ENCODE results near the gene FAM187B.
"Not testable (repeated sequence)": the region's sequence is repeated elsewhere in the genome, so short reads cannot be mapped to it uniquely, and the experiment has no call there.

The FAM187B gene

DNA sequence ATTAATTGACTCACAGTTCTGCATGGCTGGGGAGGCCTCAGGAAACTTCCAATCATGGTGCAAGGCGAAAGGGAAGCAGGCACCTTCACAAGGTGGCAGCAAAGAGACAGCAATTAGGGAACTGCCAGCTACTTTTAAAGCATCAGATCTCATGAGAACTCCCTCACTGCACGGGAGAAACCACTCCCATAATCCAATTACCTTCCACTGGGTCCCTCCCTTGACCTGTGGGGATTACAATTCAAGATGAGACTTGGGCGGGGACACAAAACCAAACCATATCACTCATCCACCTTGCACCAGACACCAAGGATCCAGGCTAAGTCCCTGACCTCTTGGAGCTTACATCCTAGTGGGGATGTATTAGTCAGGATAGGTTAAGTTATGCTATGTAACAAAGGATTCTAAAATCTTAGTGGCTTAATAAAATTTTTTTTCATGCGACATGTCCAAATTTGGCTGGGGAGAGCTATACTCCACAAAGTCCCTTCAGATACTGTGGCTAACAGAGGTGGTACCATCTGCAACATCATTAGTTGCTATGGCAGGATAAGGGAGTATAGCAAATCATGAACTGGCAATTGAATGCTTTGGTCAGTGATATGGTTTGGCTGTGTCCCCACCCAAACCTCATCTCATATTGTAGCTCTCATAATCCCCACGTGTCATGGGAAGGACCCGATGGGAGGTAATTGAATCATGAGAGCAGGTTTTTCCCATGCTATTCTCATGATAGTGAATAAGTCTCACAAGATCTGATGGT lies 8.3 kb upstream of the FAM187B start:
- DNase-seq (ENCODE audit: low spot score), result peak; percentile 47

DNA sequence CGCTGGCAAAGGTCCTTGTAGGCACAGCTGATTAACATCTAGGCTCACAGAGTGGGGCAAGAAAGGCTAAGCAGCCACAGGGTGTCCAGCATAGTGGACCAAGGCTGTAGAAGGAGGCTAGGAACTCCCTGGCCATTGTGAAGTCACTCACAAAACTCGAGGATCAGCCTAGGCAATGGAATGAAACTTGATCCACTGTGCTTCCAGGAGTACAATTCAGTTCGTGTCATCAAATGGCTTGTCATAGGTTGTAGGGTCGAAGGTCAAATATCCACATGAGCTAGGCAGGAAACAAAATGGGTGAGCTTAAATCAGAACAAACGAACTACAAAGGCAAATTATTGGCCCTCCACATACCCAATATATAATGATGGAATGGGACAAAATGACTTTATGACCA lies 4.4 kb upstream of the FAM187B start:
- DNase-seq (ENCODE audit: low spot score), result no peak

DNA sequence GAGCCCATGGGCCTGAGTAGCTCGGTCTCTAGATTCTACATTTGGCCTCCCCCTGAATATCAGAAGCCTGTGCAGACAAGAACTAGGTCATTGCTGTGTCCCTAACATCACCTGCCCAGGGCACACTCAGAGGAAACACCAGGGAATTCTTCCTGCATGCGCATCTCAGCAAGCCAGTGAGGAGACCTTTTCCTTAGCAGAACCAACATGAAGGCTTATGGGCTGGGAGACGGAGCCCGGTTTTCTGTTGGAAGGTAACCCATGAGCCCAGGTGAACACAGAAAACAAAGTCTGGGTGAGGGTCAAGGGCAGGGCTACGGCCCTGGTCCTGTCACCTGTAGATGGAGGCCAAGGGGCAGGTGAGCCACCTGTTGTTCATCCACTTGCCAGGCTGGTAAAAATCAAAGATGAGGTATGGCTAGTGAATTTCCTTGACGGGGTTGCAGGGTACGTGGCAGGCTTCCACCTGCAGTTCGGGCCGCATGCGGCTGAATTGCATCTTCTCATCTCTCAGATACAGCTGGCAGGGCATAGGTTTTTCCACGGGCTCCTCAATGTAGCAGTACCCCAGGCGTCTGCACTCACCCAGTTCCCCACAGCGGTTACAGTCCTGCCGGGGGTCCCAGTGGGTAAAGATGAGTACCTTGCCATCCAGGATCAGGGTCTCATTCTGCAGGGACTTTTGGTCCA lies 3.6 kb upstream of the FAM187B start:
- no peak for DNase-seq (ENCODE audit: low spot score)

DNA sequence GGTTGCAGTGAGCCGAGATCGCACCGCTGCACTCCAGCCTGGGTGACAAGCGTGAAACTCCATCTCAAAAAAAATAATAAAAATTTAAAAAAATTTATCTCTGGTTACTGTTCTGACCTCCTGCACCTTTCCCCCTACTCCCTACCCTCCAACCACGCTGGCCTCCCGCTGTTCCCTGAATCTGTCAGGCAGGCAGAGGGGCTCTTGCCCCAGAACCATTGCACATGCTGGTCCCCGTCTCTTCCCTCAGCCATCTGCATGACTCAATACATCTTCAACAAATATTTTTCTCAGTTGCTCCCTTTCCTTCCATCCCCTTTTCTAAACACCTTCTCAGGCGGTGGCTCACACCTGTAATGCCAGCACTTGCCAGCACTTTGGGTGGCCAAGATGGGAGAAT lies 1.1 kb upstream of the FAM187B start:
- no peak for DNase-seq (ENCODE audit: low spot score)

DNA sequence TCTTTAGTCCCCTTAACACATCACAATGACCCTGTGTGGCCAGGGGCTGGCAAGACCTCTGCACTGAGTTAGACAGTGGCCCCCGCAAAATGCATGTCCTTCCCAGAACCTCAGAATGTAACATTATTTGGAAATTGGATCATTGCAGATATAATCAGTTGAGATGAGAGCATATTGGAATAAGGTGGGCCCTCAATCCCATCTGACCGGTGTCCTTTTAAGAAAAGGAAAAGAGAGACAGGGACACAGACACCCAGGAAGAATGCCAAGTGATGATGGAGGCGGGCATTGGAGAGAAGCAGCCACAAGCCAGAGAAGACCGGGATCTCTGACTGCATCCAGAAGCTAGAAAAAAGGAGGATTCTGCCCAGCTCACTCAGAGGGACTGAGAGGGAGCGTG lies 1.8 kb downstream of the FAM187B start:
- no peak for DNase-seq (ENCODE audit: low spot score)

DNA sequence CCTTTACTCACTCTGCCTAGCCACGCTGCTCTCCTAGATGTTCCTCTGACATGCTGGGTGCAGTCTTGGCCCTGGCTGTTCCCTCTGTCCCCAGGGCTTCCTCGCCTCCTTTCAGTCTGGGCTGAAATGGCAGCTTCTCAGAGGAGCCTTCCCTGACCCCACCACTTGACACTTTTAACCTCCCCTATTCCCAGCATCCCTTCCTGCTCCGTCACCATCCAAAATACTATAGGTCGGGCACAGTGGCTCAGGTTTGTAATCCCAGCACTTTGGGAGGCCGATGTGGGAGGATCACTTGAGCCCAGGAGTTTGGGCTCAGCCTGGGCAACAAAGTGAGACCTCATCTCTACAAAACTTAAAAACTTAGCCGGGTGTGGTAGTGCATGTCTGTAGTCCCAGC lies 2.6 kb downstream of the FAM187B start:
- DNase-seq (ENCODE audit: low spot score), result no peak

DNA sequence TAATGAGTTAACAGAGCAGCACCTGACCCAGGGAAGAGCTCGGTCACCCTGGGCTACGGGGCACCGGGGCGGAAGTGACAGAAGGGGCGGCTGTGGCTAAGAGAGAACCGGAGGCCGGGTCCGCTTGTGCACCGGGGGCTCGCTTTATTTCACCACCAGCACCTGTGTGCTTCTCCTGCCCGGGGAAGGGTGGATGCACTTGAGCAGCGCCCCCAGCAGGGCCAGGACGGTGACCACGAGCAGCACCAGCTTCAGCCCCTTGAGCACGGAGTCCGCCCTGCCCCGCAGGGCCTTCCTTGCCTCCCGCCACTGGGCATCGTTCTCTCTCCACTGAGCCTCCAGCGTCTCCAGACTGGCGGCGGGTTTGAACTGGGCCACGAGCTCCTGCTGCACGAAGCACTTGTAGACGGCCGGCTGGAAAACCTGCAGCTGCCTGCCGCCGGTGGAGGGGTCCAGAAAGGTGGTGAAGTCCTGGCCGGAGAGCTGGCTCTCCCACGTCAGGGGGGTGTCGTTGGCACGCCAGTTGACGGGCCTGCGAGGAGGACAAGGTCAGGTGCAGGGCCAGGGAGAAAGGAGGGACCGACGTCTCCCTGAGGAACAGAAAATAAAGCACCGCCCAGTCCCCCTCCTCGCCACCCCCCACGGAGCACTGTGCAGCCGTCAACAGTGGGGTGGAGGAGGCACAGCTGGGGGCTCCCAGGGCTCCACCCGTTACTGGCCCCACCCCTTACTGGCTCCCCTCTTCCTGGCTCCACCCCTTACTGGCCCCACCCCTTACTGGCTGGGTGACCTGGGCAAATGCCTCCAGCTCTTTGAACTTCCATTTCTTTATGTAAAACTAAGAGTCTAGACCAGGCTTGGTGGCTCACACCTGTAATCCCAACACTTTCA lies 3.6 kb downstream of the FAM187B start:
- no peak for DNase-seq (ENCODE audit: low spot score)

DNA sequence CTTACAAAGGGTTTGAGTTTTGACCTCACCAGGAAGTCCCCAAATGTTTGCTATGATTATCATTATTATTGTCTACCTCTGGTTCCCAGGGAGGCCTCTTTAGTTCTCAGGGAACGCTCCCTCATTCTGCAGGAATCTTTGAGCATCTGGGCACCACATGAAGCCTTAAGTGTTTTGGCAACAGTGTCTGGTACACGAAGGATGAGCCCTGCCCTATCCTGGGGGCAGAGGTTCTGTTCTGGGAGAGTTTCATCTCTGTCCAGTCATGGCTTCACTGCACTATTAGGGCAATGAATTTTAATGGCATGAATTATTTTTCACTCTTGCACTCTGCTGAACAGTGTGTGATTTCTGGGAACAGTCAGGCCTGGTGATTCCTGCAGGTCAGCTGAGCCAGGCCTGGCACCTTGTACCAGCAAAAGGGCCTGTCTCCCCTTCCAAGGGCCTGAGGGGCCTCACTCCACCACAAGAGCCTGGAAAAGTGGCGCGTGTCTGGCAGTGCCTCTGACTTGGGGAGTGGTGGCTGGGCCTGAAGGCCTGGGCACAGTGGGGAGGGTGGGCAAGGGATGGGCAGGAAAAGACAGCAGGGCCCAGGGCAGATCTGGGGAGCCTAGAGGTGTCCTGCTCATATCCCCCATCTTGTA lies 4.6 kb downstream of the FAM187B start:
- no peak for DNase-seq (ENCODE audit: low spot score)

DNA sequence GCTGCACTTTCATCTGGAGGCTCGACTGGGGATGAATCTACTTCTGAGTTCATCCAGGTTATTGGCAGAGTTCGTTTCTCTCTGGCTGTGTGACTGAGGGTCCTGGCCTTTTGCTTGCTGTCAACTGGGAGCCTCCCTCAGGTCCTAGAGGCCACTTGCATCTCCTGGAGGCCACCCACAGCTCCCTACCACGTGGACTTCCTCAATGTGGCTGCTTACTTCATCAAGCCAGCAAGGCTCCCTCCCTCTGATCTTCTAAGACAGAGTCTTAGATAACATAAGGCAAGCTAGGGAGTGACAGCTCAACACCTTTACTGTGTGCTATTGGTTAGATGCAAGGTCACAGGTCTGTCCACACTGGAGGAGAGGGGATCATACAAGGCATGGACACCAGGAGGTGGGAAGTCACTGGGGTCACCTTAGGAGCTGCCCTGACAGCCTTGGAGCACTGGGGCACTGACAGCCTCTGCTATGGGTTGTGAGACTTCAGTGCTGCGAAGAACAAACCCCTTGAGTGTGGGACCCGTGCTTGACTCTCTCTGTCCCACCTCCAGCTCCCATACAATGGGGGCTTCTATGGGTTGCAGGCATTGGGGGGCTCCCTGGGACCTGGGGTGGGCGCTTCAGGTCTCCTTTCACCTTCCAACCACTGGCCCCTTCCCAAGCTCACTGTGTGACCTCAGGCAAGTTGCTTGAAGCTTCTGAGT lies 5.3 kb downstream of the FAM187B start:
- DNase-seq (ENCODE audit: low spot score), result no peak

DNA sequence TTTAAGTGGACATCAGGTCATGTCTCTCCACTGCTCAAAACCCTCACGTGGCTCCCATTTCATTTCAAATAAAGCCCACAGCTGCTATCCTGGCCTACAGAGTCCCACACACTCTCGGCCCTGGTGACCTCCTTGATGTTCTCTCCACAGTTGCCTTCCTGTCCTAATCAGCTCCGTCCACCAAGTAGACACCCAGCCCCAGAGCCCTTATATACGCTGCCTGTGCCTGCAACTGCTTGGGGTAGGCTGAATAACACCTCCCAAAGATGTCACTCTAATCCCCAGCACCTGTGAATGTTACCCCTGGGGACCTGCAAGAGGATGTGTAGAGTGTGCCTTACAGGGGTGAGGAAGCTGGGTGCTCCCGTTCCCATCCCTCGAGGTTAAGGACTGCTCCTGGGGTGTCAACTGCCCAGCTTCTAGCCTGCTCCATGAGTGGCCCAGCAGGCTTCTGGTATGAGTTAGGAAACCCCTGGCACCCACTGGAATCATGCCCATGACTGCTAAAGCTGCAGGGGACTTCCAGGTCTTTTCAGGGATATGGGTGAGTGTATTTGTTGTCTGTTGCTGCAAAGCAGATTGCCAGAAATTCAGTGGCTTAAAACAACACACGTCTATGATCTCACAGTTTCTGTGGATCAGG lies 6.0 kb downstream of the FAM187B start:
- no peak for DNase-seq (ENCODE audit: low spot score)

DNA sequence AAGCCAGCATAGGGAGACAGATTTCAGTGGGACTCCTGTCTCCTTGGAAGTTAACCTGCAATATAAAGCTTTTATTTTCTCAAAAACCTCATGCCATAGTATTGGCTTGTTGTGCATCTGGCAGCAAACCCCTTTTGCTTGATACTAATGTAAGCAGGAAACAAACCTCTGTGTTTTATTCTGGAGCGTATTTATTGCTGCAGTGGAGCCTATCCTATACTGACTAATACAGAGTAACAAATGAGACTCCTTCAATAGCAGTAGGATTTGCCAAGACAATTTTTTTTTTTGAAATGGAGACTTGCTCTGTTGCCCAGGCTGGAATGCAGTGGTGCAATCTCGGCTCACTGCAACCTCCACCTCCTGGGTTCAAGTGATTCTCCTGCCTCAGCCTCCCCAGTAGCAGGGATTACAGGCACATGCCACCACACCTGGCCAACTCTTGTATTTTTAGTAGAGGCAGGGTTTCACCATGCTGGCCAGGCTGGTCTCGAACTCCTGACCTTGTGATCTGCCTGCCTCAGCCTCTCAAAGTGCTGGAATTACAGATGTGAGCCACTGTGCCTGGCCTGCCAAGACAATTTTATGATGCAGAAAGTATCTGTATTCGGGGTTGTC lies 7.5 kb downstream of the FAM187B start:
- DNase-seq (ENCODE audit: low spot score), result not testable (repeated sequence)

DNA sequence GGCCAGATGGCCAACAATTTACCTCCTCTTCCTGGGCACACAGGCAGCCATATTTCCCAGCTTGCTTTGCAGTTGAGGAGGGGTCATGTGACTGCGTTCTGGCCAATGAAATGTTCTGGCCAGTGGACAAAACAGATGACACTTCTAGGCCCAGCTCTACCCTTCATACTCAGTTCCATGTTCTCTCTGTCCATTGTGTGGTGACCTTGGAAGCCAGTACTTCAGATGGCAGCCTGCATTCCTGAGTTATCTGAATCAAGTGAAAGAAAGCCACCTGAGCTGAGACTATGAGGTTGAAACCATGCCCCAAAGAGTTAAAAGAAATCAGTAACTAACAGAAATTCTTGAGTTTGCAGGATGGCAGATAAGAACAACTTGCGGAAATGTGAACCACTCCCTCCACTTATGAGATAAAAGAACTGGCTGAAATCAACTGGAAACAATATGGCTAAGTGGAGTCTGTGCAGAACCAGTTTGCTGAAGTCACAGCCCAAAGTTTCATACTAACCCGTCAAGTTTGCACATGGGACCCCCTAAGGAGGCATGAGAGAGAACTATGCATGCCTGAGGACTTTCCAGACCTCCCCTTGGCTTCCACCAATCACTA lies 8.1 kb downstream of the FAM187B start:
- no peak for DNase-seq (ENCODE audit: low spot score)

DNA sequence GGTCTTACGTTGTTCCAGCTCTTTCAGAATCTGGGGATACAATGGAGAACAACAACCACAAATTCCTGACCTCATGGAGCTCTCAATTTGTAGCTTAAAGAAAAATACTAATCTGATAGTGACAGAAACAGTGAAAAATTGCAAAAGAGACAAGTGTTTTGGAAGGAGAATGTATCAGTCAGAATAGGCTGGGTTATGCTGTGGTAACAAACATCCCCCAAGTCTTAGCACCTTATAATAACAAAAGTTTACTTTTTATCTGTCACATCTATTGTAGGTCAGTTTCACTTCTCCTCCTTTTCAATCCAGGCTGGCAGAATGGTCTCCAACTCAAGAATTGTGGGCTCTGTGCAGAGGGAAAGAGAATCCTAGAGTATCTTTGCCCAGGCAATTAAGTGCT lies 9.5 kb downstream of the FAM187B start:
- no peak for DNase-seq (ENCODE audit: low spot score)

DNA sequence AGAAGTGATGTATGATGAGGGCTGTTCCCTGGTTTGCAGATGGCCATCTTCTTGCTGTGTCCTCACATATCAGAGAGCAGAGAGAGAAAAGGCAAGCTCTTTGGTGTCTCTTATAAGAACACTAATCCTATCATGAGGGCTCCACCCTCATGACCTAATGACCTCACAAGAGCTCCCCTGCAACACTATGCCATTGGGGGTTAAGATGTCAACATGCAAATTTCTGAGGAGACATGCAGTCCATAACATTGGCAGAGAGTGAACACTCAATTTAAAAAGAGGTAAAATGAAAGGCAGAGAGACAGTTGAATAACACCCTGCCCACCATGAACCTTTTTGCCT lies 10.9 kb downstream of the FAM187B start:
- no peak for DNase-seq (ENCODE audit: low spot score)

DNA sequence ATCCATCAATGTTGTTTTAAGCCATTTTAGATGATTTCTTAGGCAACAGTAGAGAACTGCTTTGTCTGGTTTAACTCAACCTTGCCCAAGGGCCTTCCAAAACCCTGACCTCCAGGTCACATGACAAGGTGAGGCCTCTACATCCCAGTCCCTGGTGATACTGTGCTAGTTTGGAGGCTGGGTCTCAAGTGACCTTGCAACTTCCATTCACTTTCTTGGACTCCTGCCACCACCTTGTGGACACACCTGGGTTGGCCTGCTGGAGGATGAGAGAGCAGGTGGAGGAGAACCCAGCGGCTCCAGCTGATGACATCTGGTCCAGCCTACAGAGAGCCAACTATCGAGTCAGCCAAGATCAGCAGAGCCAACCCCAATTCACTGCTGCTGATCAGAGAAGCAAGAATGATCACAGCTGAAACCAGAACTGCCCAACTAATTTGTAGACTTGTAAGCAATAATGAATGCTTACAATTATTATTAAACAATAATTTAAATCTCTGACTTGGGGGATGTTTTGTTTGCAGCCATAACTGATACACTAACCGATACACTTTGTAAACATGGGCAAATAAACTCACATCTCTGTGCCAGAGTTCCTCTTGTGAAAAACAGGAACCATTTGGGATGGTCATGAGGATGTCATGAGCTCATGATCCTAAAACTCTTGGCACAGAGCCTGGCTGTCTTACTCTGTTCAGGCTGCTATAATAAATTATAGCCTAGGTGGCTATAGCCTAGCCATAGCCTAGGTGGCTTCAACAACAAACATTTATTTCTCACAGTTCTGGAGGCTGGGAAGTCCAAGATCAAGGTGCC lies 11.5 kb downstream of the FAM187B start:
- DNase-seq (ENCODE audit: low spot score), result peak; percentile 60

DNA sequence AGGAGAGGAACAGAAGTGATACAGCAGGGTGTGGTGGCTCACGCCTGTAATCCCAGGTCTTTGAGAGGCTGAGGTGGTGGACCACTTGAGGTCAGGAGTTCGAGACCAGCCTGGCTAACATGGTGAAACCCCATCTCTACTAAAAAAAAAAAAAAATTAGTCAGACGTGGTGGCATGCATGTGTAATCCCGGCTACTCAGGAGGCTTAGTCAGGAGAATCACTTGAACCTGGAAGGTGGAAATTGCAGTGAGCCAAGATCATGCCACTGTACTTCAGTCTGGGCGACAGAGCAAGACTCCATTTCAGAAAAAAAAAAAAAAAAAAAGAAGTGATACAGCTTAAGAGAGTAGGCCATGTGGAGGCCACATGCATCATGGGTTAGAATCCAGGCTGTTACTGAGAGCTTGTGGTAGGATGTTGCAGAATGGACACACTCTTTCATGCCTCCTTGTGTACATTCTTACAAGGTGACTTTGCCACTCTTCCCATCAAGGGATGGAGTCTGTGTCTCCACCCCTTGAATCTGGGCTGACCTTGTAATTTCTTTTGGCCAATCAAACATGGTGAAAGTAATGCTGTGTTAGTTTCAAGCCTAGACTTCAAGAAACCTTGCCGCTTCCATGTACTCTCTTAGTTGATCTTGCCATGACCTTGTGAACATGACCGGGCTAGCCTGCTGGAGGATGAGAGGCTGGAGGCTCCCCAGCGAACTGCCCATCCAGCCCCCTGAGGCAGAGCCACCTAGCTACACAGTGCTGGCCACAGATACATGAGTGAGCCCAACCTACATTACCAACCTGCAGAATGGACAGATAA lies 12.3 kb downstream of the FAM187B start:
- no peak for DNase-seq (ENCODE audit: low spot score)

DNA sequence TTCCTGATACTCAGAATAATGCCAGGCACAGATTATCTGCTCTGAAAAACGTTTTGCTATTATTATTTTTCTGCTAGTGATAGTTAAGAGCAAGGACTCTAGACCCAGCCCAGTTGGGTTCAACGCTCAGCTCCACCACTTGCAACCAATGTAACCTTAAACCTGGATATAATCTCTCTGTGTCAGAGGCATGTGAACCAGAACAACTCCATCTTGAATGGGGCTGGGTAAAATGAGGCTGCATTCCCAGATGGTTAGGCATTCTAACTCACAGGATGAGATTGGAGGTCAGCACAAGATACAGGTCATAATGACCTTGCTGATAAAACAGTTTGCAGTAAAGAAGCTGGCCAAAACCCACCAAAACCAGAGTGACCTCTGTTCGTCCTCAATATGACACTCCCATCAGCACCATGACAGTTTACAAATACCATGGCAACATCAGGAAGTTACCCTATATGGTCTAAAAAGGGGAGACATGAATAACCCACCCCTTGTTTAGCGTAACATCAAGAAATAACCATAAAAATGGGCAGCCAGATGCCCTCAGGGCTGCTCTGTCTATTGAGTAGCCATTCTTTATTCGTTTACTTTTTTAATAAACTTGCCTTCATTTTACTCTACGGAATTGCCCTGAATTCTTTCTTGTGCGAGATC lies 13.6 kb downstream of the FAM187B start:
- no peak for DNase-seq (ENCODE audit: low spot score)
